OCI-LY3 (cell line): ENCODE results near the gene TEKT4.
"Not testable (repeated sequence)": the region's sequence is repeated elsewhere in the genome, so short reads cannot be mapped to it uniquely, and the experiment has no call there.

Experiments used
- H2AFZ ChIP-seq: fragments of 200-600, 300-600 bp; shearing (Covaris generic); 2 replicates; pipeline ENCODE4 v1.6.0; 2014; ENCODE audit warnings: antibody characterized with exemption, low read depth, low read length
- H3K27ac ChIP-seq: fragments of 200-600, 300-600 bp; sonication (generic); 2 replicates; pipeline ENCODE4 v1.5.1; 2014; ENCODE audit warnings: mild to moderate bottlenecking, low read length, moderate library complexity, mixed read lengths
- H3K27me3 ChIP-seq: fragments of 200-600, 300-600 bp; sonication (generic); 2 replicates; pipeline ENCODE4 v1.6.1; 2014; ENCODE audit warnings: low read depth, low read length, mixed read lengths
- H3K36me3 ChIP-seq: fragments of 200-600, 300-600 bp; sonication (generic); replicated peaks from 2 replicates; pipeline ENCODE3; 2014; ENCODE audit warnings: low read depth, low read length, mixed read lengths
- H3K4me1 ChIP-seq: fragments of 300-600, 200-600 bp; sonication (generic); 2 replicates; pipeline ENCODE4 v1.6.1; 2014; ENCODE audit warnings: low read length, mixed read lengths
- H3K4me2 ChIP-seq: fragments of 200-600, 300-600 bp; sonication (generic); 2 replicates; pipeline ENCODE4 v1.6.1; 2014; ENCODE audit warnings: low read length, mixed read lengths
- H3K4me3 ChIP-seq: fragments of 300-600, 200-600 bp; sonication (generic); 2 replicates; pipeline ENCODE4 v1.5.1; 2014; ENCODE audit warnings: antibody characterized with exemption, mild to moderate bottlenecking, low read length, moderate library complexity
- H3K79me2 ChIP-seq: fragments of 300-600, 200-600 bp; shearing (Covaris generic); 2 replicates; pipeline ENCODE4 v1.6.1; 2014; ENCODE audit warnings: mild to moderate bottlenecking, low read length, mixed read lengths
- H3K9ac ChIP-seq: fragments of 300-600, 200-600 bp; shearing (Covaris generic); 2 replicates; pipeline ENCODE4 v1.6.0; 2014; ENCODE audit warnings: mild to moderate bottlenecking, low read length, moderate library complexity
- H3K9me3 ChIP-seq: fragments of 200-600, 300-600 bp; shearing (Covaris generic); 2 replicates; pipeline ENCODE4 v1.6.1; 2014; ENCODE audit warnings: low read length, mixed read lengths; ENCODE audit not compliant: insufficient read depth
- H4K20me1 ChIP-seq: fragments of 200-600, 300-600 bp; sonication (generic); 2 replicates; pipeline ENCODE4 v1.6.1; 2016; ENCODE audit warnings: low read length, mixed read lengths; ENCODE audit not compliant: insufficient read depth
- CTCF ChIP-seq: fragments of 200-600, 300-600 bp; sonication (generic); IDR thresholded peaks from 2 replicates; pipeline ENCODE4 v1.5.1; 2014; ENCODE audit warnings: antibody characterized with exemption, low read length, low read depth
- EZH2phosphoT487 ChIP-seq: fragments of 200-600 bp; shearing (Covaris generic); IDR thresholded peaks from 2 replicates; pipeline ENCODE4 v1.6.1; 2018; ENCODE audit warnings: antibody characterized with exemption, mixed run types, low read depth

Gene TEKT4

GRCh38 chr2:94890234-94890633 lies 19.0 kb downstream of the TEKT4 start:
- no peaks in the 10 kb centered on the region for H3K9me3 ChIP-seq
- H3K4me3 ChIP-seq = no peak overlapping the region
- H3K4me2 ChIP-seq = no peak overlapping the region
- H3K9ac ChIP-seq = no peak overlapping the region
- TF ChIP-seq CTCF = no peak
- TF ChIP-seq EZH2phosphoT487 = no peak
- H4K20me1 ChIP-seq = no peaks in the 10 kb centered on the region
- H3K4me1 ChIP-seq = no peaks in the 10 kb centered on the region
- no peak overlapping the region for H2AFZ ChIP-seq
- H3K79me2 ChIP-seq = no peaks in the 10 kb centered on the region
- H3K36me3 ChIP-seq = no peaks in the 10 kb centered on the region
- H3K27ac ChIP-seq = no peak overlapping the region
- no peaks in the 10 kb centered on the region for H3K27me3 ChIP-seq

- H3K9ac ChIP-seq, H2AFZ ChIP-seq, H3K36me3 ChIP-seq, H3K4me2 ChIP-seq, H3K79me2 ChIP-seq, H3K4me1 ChIP-seq, H3K9me3 ChIP-seq, H4K20me1 ChIP-seq, H3K27me3 ChIP-seq, H3K4me3 ChIP-seq, H3K27ac ChIP-seq: not testable (repeated sequence)
Measured at GRCh38 chr2:94895273-94895672, 24.0 kb downstream of the TEKT4 start.

- H3K27ac ChIP-seq, H3K36me3 ChIP-seq, H3K9ac ChIP-seq, H3K4me3 ChIP-seq, H2AFZ ChIP-seq, H3K27me3 ChIP-seq, H3K4me2 ChIP-seq, H3K4me1 ChIP-seq, H3K9me3 ChIP-seq, H4K20me1 ChIP-seq, H3K79me2 ChIP-seq: not testable (repeated sequence)
Measured at GRCh38 chr2:94906976-94907375, 35.7 kb downstream of the TEKT4 start.

GRCh38 chr2:94923196-94923595 lies 52.0 kb downstream of the TEKT4 start:
- no peak overlapping the region for H3K27ac ChIP-seq
- no peak overlapping the region for H3K4me2 ChIP-seq
- H3K36me3 ChIP-seq = no peaks in the 10 kb centered on the region
- no peaks in the 10 kb centered on the region for H3K27me3 ChIP-seq
- H3K4me3 ChIP-seq = no peak overlapping the region
- no peaks in the 10 kb centered on the region for H3K9me3 ChIP-seq
- no peak overlapping the region for H3K9ac ChIP-seq
- H3K4me1 ChIP-seq = no peaks in the 10 kb centered on the region
- no peaks in the 10 kb centered on the region for H4K20me1 ChIP-seq
- no peaks in the 10 kb centered on the region for H3K79me2 ChIP-seq
- H2AFZ ChIP-seq = no peak overlapping the region
- TF ChIP-seq CTCF (no peak), EZH2phosphoT487 (no peak)

GRCh38 chr2:94924999-94925398 lies 53.8 kb downstream of the TEKT4 start:
- H3K9ac ChIP-seq, H2AFZ ChIP-seq, H3K4me2 ChIP-seq, H3K27me3 ChIP-seq, H3K9me3 ChIP-seq, H3K4me1 ChIP-seq, H3K27ac ChIP-seq, H3K36me3 ChIP-seq, H3K4me3 ChIP-seq, H3K79me2 ChIP-seq, H4K20me1 ChIP-seq: not testable (repeated sequence)
